BLaER1 treated with 17β-estradiol and CSF1 and Interleukin-3, amounts not matched to agents 10 nM and 100 nM (cell line): Measurements from ENCODE around the gene MYH11.

Experiments used
- H3K27ac ChIP-seq, 11 experiments: shearing (Covaris generic); formaldehyde crosslinking; 2 replicates each; pipeline ENCODE4 v1.8.1; 2022
- H3K27me3 ChIP-seq, 11 experiments: shearing (Covaris generic); formaldehyde crosslinking; 2 replicates each; pipeline ENCODE4 v1.8.1; 2022
- H3K36me3 ChIP-seq, 11 experiments: shearing (Covaris generic); formaldehyde crosslinking; 2 replicates each; pipeline ENCODE4 v1.8.1; 2022
- H3K4me1 ChIP-seq, 10 experiments: shearing (Covaris generic); formaldehyde crosslinking; 2 replicates each; pipeline ENCODE4 v1.8.1; 2022
- H3K4me2 ChIP-seq, 11 experiments: shearing (Covaris generic); formaldehyde crosslinking; 2 replicates each; pipeline ENCODE4 v1.8.1; 2022
- H3K4me3 ChIP-seq, 10 experiments: shearing (Covaris generic); formaldehyde crosslinking; 2 replicates each; pipeline ENCODE4 v1.8.1; 2022
- H3K9ac ChIP-seq, 11 experiments: shearing (Covaris generic); formaldehyde crosslinking; 2 replicates each; pipeline ENCODE4 v1.8.1; 2022
- H3K9me3 ChIP-seq, 11 experiments: shearing (Covaris generic); formaldehyde crosslinking; replicated peaks in 1 of 11; 2 replicates each; pipeline ENCODE4 v1.8.1; 2022
- H4K20me1 ChIP-seq, 11 experiments: shearing (Covaris generic); formaldehyde crosslinking; 2 replicates each; pipeline ENCODE4 v1.8.1; 2022
- Cebpa-rat ChIP-seq, 11 experiments: shearing (Covaris generic); IDR thresholded peaks; 2 replicates each; pipeline ENCODE4 v1.8.1; 2022

MYH11 gene

GRCh38 chr16:15769239-15769638, 87.6 kb downstream of the MYH11 start:
- H3K36me3 ChIP-seq, result no peaks in the 10 kb centered on the region
- H3K4me2 ChIP-seq, result no peak overlapping the region
- H3K27ac ChIP-seq, result no peak overlapping the region
- peaks cover 0 to 10% (median 6%) of the 10 kb centered on the region in 10 experiments; a peak in 13 of 20 replicates for H3K4me1 ChIP-seq
- H4K20me1 ChIP-seq, result no peaks in the 10 kb centered on the region
- no peak for TF ChIP-seq Cebpa-rat (IDR thresholded peaks at IDR 0.05)
- peaks cover 5 to 15% (median 11%) of the 10 kb centered on the region in 11 experiments; a peak in 20 of 22 replicates for H3K9me3 ChIP-seq
- no peaks in the 10 kb centered on the region for H3K27me3 ChIP-seq
- no peak overlapping the region for H3K9ac ChIP-seq
- no peak overlapping the region for H3K4me3 ChIP-seq

GRCh38 chr16:15768201-15768600, 88.6 kb downstream of the MYH11 start:
- no peak overlapping the region for H3K4me3 ChIP-seq
- no peaks in the 10 kb centered on the region for H4K20me1 ChIP-seq
- H3K27me3 ChIP-seq, result no peaks in the 10 kb centered on the region
- H3K4me2 ChIP-seq, result no peak overlapping the region
- peaks cover 5 to 15% (median 11%) of the 10 kb centered on the region in 11 experiments; a peak in 20 of 22 replicates for H3K9me3 ChIP-seq
- no peaks in the 10 kb centered on the region for H3K36me3 ChIP-seq
- no peak overlapping the region for H3K27ac ChIP-seq
- TF ChIP-seq Cebpa-rat (IDR thresholded peaks at IDR 0.05), result no peak
- H3K9ac ChIP-seq, result no peak overlapping the region
- peaks cover 0 to 12% (median 8%) of the 10 kb centered on the region in 10 experiments; a peak in 15 of 20 replicates for H3K4me1 ChIP-seq

DNA sequence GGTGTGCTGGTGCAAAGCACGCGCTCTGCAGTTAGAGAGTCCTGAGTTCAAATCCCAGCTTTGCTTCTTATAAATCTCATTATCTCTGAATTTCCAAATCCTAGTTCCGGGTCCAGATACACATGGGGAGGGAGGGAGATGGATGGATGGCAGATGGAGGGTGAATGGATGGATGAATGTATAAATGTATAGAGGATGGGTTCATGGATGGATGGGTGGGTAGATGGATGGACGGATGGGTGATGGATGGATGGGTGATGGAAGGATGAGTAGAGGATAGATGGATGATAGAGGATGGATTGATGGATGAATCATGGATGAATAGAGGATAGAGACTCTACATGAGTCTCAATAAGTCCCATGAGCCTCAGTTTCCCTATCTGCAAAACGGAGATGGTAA, 89.9 kb downstream of the MYH11 start:
- Histone ChIP-seq H3K9ac (no peak overlapping the region), H3K4me2 (no peak overlapping the region), H3K27me3 (no peaks in the 10 kb centered on the region), H3K36me3 (no peaks in the 10 kb centered on the region), H3K9me3 (peaks cover 5 to 15% (median 11%) of the 10 kb centered on the region in 11 experiments; a peak in 20 of 22 replicates), H3K27ac (no peak overlapping the region), H3K4me1 (peaks cover 0 to 21% (median 16%) of the 10 kb centered on the region in 10 experiments; a peak in 15 of 20 replicates), H4K20me1 (no peaks in the 10 kb centered on the region), H3K4me3 (no peak overlapping the region)
- no peak for TF ChIP-seq Cebpa-rat (IDR thresholded peaks at IDR 0.05)

DNA sequence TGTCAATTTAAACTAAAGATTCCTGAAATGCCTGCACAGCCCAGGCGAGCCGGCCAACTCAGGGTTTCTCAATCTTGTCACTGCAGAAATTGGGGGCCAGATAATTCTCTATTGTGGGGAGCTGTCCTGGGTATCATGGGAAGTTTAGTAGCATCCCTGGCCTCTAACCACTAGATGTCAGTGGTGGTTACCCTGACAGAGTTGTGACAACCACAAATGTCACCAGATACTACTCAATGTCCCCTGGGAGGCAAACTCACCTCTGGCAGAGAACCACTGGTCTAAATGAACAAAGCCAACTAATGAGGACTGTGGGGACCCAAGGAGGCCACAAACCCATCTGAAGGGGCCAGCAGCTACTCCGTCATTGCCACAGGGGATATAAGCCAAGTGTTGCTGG, 90.9 kb downstream of the MYH11 start:
- Histone ChIP-seq H3K36me3 (no peaks in the 10 kb centered on the region), H3K9me3 (peaks cover 5 to 15% (median 11%) of the 10 kb centered on the region in 11 experiments; a peak in 20 of 22 replicates), H3K27me3 (no peaks in the 10 kb centered on the region), H3K27ac (no peak overlapping the region), H3K9ac (no peak overlapping the region), H3K4me1 (peaks cover 0 to 29% (median 16%) of the 10 kb centered on the region in 10 experiments; a peak in 15 of 20 replicates), H3K4me2 (peak overlapping the region in 7 of 11 experiments; percentile 14 to 48 (median 41); a peak in 8 of 22 replicates), H3K4me3 (no peak overlapping the region), H4K20me1 (no peaks in the 10 kb centered on the region)
- TF ChIP-seq Cebpa-rat (IDR thresholded peaks at IDR 0.05), result no peak

DNA sequence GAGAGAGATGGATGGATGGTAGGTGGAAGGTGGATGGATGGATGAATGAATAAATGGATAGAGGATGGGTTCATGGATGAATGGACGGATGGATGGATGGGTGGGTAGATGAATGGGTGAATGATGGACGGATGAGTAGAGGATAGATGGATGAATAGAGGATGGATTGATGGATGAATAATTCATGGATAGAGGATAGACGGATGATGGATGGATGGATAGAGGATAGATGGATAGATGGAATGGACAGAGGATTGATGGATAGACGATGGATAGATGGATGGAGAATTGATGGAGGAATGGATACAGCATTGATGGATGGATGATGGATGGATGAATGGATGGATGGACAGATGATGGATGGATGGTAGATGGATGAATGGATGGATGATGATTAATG, 91.7 kb downstream of the MYH11 start:
- H3K4me2 ChIP-seq, result no peak overlapping the region
- H3K9ac ChIP-seq, result no peak overlapping the region
- peaks cover 5 to 15% (median 11%) of the 10 kb centered on the region in 11 experiments; a peak in 20 of 22 replicates for H3K9me3 ChIP-seq
- no peak overlapping the region for H3K27ac ChIP-seq
- peaks cover 0 to 29% (median 16%) of the 10 kb centered on the region in 10 experiments; a peak in 15 of 20 replicates for H3K4me1 ChIP-seq
- no peak for TF ChIP-seq Cebpa-rat (IDR thresholded peaks at IDR 0.05)
- H3K4me3 ChIP-seq, result no peak overlapping the region
- no peaks in the 10 kb centered on the region for H3K36me3 ChIP-seq
- H4K20me1 ChIP-seq, result no peaks in the 10 kb centered on the region
- no peaks in the 10 kb centered on the region for H3K27me3 ChIP-seq

DNA sequence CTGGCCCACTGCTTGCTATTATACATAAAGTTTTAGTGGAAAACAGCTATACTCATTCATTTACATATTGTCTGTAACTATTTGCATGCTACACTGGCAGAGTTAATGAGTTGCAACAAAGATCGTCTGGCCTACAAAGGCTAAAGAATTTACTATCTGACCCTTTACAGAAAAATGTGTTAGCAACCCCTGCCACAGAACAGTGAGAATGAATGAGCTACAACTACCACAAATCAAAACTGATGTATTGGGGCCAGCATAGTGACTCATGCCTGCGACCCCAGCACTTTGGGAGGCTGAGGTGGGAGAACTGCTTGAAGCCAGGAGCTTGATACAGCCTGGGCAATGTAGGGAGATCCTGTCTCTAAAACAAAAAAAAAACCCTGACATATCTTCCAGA, 92.7 kb downstream of the MYH11 start:
- Histone ChIP-seq H3K4me2 (no peak overlapping the region), H3K27me3 (no peaks in the 10 kb centered on the region)

DNA sequence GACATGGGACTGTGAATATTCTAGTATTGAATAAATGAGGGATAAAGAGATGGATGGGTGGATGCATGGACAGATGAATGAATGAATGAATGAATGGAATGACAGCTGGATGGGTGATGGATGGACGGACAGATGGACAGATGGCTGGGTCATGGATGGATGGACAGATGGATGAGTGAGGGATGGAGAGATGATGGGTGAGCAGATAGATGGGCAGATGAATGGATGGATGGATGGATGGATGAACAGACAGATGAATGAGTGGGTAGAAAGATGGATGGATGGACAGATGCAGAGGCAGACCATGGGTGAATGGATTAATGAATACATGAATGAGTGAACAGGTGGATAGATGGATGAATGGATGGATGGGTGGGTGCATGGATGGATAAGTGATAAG, 96.7 kb downstream of the MYH11 start:
- Histone ChIP-seq H3K4me1 (peaks cover 0 to 41% (median 21%) of the 10 kb centered on the region in 10 experiments; a peak in 16 of 20 replicates), H3K9me3 (no peaks in the 10 kb centered on the region), H3K4me3 (no peak overlapping the region), H3K4me2 (no peak overlapping the region), H3K9ac (no peak overlapping the region), H3K27ac (no peak overlapping the region), H4K20me1 (peaks cover 0 to 6% (median 0%) of the 10 kb centered on the region in 11 experiments; a peak in 1 of 22 replicates), H3K36me3 (no peaks in the 10 kb centered on the region), H3K27me3 (no peaks in the 10 kb centered on the region)
- TF ChIP-seq Cebpa-rat (IDR thresholded peaks at IDR 0.05), result no peak

More for the DNA sequence above, 92.7 kb downstream of the MYH11 start:
- TF ChIP-seq Cebpa-rat (IDR thresholded peaks at IDR 0.05), result no peak
- H3K9ac ChIP-seq, result no peak overlapping the region; a peak in 1 of 22 replicates
- H4K20me1 ChIP-seq, result no peaks in the 10 kb centered on the region
- no peak overlapping the region for H3K4me3 ChIP-seq
- peaks cover 0 to 29% (median 16%) of the 10 kb centered on the region in 10 experiments; a peak in 15 of 20 replicates for H3K4me1 ChIP-seq
- no peak overlapping the region for H3K27ac ChIP-seq
- H3K9me3 ChIP-seq, result peaks cover 5 to 15% (median 11%) of the 10 kb centered on the region in 11 experiments; a peak in 20 of 22 replicates
- H3K36me3 ChIP-seq, result no peaks in the 10 kb centered on the region

GRCh38 chr16:15759070-15759469, 97.8 kb downstream of the MYH11 start:
- no peaks in the 10 kb centered on the region for H3K27me3 ChIP-seq
- H4K20me1 ChIP-seq, result peaks cover 0 to 6% (median 0%) of the 10 kb centered on the region in 11 experiments; a peak in 1 of 22 replicates
- H3K27ac ChIP-seq, result no peak overlapping the region
- TF ChIP-seq Cebpa-rat (IDR thresholded peaks at IDR 0.05), result no peak
- no peak overlapping the region for H3K4me2 ChIP-seq
- H3K9ac ChIP-seq, result no peak overlapping the region
- H3K36me3 ChIP-seq, result no peaks in the 10 kb centered on the region
- peaks cover 0 to 45% (median 21%) of the 10 kb centered on the region in 10 experiments; a peak in 16 of 20 replicates for H3K4me1 ChIP-seq
- no peak overlapping the region for H3K4me3 ChIP-seq
- H3K9me3 ChIP-seq, result no peaks in the 10 kb centered on the region

- Histone ChIP-seq H3K27ac (no peak overlapping the region), H4K20me1 (peaks cover 0 to 6% (median 0%) of the 10 kb centered on the region in 11 experiments; a peak in 1 of 22 replicates), H3K9ac (no peak overlapping the region), H3K4me2 (no peak overlapping the region), H3K36me3 (no peaks in the 10 kb centered on the region), H3K27me3 (no peaks in the 10 kb centered on the region), H3K4me3 (no peak overlapping the region), H3K9me3 (no peaks in the 10 kb centered on the region), H3K4me1 (peaks cover 0 to 39% (median 15%) of the 10 kb centered on the region in 10 experiments; a peak in 16 of 20 replicates)
- TF ChIP-seq Cebpa-rat (IDR thresholded peaks at IDR 0.05), result no peak
These were observed 99.1 kb downstream of the MYH11 start for GRCh38 chr16:15757630-15758251.
